Measurements from ENCODE around the gene TPSB2.
"Not testable (repeated sequence)": the region's sequence is repeated elsewhere in the genome, so short reads cannot be mapped to it uniquely, and the experiment has no call there.

TPSB2 gene

GRCh38 chr16:1230084-1230470 is at the start of gene TPSB2:
Gene TPSB2, minus strand, starts transcription at chr16:1230184. Its CDS starts 233 bp downstream, at chr16:1229951.
- not testable (repeated sequence) for DNase-seq (ENCODE audit: low spot score)

GRCh38 chr16:1279081-1279944 is 49.3 kb upstream of the TPSB2 start:
- no peak for DNase-seq (ENCODE audit: low spot score)

GRCh38 chr16:1278477-1278876 is 48.5 kb upstream of the TPSB2 start:
- no peak for DNase-seq (ENCODE audit: low spot score)

GRCh38 chr16:1277617-1278282 is 47.8 kb upstream of the TPSB2 start:
- no peak for DNase-seq (ENCODE audit: low spot score)

GRCh38 chr16:1277151-1277598 is 47.2 kb upstream of the TPSB2 start:
- DNase-seq (ENCODE audit: low spot score): no peak

- DNase-seq (ENCODE audit: low spot score): no peak
These were observed 46.5 kb upstream of the TPSB2 start for GRCh38 chr16:1276580-1276878.

- DNase-seq (ENCODE audit: low spot score): no peak
These were observed 46.0 kb upstream of the TPSB2 start for GRCh38 chr16:1275791-1276579.

- no peak for DNase-seq (ENCODE audit: low spot score)
These were observed 44.8 kb upstream of the TPSB2 start for GRCh38 chr16:1274767-1275166.

- DNase-seq (ENCODE audit: low spot score): no peak
These were observed 43.8 kb upstream of the TPSB2 start for GRCh38 chr16:1273816-1274215.

- no peak for DNase-seq (ENCODE audit: low spot score)
These were observed 42.6 kb upstream of the TPSB2 start for GRCh38 chr16:1272453-1273198.

- DNase-seq (ENCODE audit: low spot score): not testable (repeated sequence)
These were observed 41.9 kb upstream of the TPSB2 start for GRCh38 chr16:1271724-1272413.

GRCh38 chr16:1271380-1271723 is 41.4 kb upstream of the TPSB2 start:
- DNase-seq (ENCODE audit: low spot score): no peak

- not testable (repeated sequence) for DNase-seq (ENCODE audit: low spot score)
These were observed 39.4 kb upstream of the TPSB2 start for GRCh38 chr16:1269418-1269817.

GRCh38 chr16:1265826-1266225 is 35.8 kb upstream of the TPSB2 start:
- DNase-seq (ENCODE audit: low spot score): no peak

- DNase-seq (ENCODE audit: low spot score): no peak
These were observed 35.2 kb upstream of the TPSB2 start for GRCh38 chr16:1265090-1265630.

GRCh38 chr16:1264345-1265089 is 34.5 kb upstream of the TPSB2 start:
- DNase-seq (ENCODE audit: low spot score): no peak

- DNase-seq (ENCODE audit: low spot score): no peak
These were observed 33.8 kb upstream of the TPSB2 start for GRCh38 chr16:1263591-1264344.

- DNase-seq (ENCODE audit: low spot score): no peak
These were observed 32.9 kb upstream of the TPSB2 start for GRCh38 chr16:1262846-1263221.

GRCh38 chr16:1262210-1262845 is 32.3 kb upstream of the TPSB2 start:
- DNase-seq (ENCODE audit: low spot score): no peak
